ENCODE data around the gene STK32A. TPM values are rescaled to one million over a fixed set of nuclear protein-coding genes. Genes with fewer than 3 reads are reported as not detected.
A peak's percentile ranks its signal among the peaks of the same experiment; 100 is the strongest.
"Not testable (repeated sequence)": the region's sequence is repeated elsewhere in the genome, so short reads cannot be mapped to it uniquely, and the experiment has no call there.

The STK32A gene
- total RNA-seq, 2 donors from 2014 or later, result 6.6 to 9.1 TPM

DNA sequence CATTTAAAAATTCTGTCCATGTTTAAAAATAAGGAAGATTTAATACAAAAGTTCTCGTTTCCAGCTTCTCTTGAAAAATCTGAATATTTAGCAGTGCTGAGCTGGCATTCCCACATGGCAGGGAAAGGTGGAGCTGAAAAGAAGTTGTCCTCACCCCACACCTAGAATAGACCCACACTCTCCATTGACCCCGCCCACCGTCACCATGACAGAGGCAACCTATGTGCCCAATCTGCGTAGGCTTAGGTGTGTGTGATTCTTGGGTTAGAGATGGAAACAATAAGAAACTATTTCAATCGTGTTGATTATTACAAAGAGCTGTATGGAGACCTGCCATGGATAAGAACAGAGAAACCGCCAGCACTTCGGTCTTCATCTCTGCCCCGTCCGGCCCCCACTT lies 8.9 kb upstream of the STK32A start:
- no peaks in the 10 kb centered on the region for H3K4me1 ChIP-seq
- intact Hi-C loops (cut with DNase I), result loop anchor here (10.0 kb wide), 1 partner anchor 169 kb away; no protein-coding TSS in a partner anchor
- TF ChIP-seq POLR2A (IDR thresholded peaks at IDR 0.05), result no peak
- TF ChIP-seq, protein P1, sequence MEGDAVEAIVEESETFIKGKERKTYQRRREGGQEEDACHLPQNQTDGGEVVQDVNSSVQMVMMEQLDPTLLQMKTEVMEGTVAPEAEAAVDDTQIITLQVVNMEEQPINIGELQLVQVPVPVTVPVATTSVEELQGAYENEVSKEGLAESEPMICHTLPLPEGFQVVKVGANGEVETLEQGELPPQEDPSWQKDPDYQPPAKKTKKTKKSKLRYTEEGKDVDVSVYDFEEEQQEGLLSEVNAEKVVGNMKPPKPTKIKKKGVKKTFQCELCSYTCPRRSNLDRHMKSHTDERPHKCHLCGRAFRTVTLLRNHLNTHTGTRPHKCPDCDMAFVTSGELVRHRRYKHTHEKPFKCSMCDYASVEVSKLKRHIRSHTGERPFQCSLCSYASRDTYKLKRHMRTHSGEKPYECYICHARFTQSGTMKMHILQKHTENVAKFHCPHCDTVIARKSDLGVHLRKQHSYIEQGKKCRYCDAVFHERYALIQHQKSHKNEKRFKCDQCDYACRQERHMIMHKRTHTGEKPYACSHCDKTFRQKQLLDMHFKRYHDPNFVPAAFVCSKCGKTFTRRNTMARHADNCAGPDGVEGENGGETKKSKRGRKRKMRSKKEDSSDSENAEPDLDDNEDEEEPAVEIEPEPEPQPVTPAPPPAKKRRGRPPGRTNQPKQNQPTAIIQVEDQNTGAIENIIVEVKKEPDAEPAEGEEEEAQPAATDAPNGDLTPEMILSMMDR (IDR thresholded peaks at IDR 0.05), result no peak
- no peak for DNase-seq
- H3K36me3 ChIP-seq (replicated peaks in 1 of 2; ENCODE audit: insufficient read depth in 1 of 2, low read depth in 2 of 2), result no peaks in the 10 kb centered on the region
- H3K4me3 ChIP-seq, result no peak overlapping the region
- no peaks in the 10 kb centered on the region for H3K27me3 ChIP-seq
- no peaks in the 10 kb centered on the region for H3K9me3 ChIP-seq
- no peak overlapping the region for H3K27ac ChIP-seq
- WGBS, 2 donors, result 91 to 93% methylated on average over 9 of the region's 9 CpGs
- no peak for ATAC-seq

GRCh38 chr5:147226512-147226911 lies 8.3 kb upstream of the STK32A start:
- ATAC-seq (no peak), DNase-seq (no peak)
- Histone ChIP-seq H3K9me3 (no peaks in the 10 kb centered on the region), H3K4me1 (no peaks in the 10 kb centered on the region), H3K36me3 (replicated peaks in 1 of 2; ENCODE audit: insufficient read depth in 1 of 2, low read depth in 2 of 2) (no peaks in the 10 kb centered on the region), H3K27me3 (no peaks in the 10 kb centered on the region), H3K27ac (no peak overlapping the region), H3K4me3 (no peak overlapping the region)
- WGBS, 2 donors, result 95% methylated on average over 15 of the region's 15 CpGs
- intact Hi-C loops (cut with DNase I), result loop anchor here (10.0 kb wide), 1 partner anchor 168 kb away; no protein-coding TSS in a partner anchor
- TF ChIP-seq POLR2A (IDR thresholded peaks at IDR 0.05), result no peak
- TF ChIP-seq, protein P1 (IDR thresholded peaks at IDR 0.05), result no peak

- H3K4me1 ChIP-seq, result peaks cover 13% of the 10 kb centered on the region
- H3K27me3 ChIP-seq, result no peaks in the 10 kb centered on the region
- TF ChIP-seq, protein P1 (IDR thresholded peaks at IDR 0.05), result no peak
- no peak for TF ChIP-seq POLR2A (IDR thresholded peaks at IDR 0.05)
- peak; percentile 58 for ATAC-seq
- intact Hi-C loops (cut with DNase I), result no loop called here
- peak in 3 of 4 donors; percentile 17 to 22 (median 19) for DNase-seq
- H3K9me3 ChIP-seq, result no peaks in the 10 kb centered on the region
- H3K4me3 ChIP-seq, result peak overlapping the region; percentile 68 to 70
- 2% methylated on average over 10 to 27 of the region's 32 CpGs for WGBS, 2 donors
- H3K36me3 ChIP-seq (replicated peaks in 1 of 2; ENCODE audit: insufficient read depth in 1 of 2, low read depth in 2 of 2), result no peaks in the 10 kb centered on the region
- peak overlapping the region; percentile 62 to 78 (median 66) for H3K27ac ChIP-seq
These were observed 494 bp upstream of the STK32A start for GRCh38 chr5:147234239-147234824.

- 67% methylated on average over 4 of the region's 4 CpGs for WGBS, 2 donors
- ATAC-seq, result no peak
These were observed 5.6 kb downstream of the STK32A start for GRCh38 chr5:147240266-147240985.

DNA sequence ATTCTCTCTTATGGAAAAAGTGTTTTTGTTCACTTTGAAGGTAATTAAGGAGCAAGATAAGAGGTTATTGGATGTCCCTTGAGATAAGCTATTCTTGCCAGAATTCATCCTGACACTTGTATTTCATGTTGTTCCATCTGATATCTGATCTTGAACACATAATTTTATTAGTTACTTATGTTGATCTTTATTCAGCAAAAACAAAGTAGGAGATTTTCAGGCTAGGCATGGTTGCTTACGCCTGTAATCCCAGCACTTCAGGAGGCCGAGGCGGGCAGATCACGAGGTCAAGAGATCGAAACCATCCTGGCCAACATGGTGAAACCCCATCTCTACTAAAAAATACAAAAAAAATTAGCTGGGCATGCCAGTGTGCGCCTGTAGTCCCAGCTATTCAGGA lies 8.4 kb downstream of the STK32A start:
- intact Hi-C loops (cut with DNase I), result not testable (repeated sequence)

More at GRCh38 chr5:147240266-147240985, 5.6 kb downstream of the STK32A start:
- Histone ChIP-seq H3K27me3 (no peaks in the 10 kb centered on the region), H3K27ac (no peak overlapping the region), H3K36me3 (replicated peaks in 1 of 2; ENCODE audit: insufficient read depth in 1 of 2, low read depth in 2 of 2) (no peaks in the 10 kb centered on the region), H3K9me3 (no peaks in the 10 kb centered on the region), H3K4me1 (peaks cover 18% of the 10 kb centered on the region), H3K4me3 (no peak overlapping the region)
- DNase-seq, result no peak
- TF ChIP-seq, protein P1 (IDR thresholded peaks at IDR 0.05), result no peak
- TF ChIP-seq POLR2A (IDR thresholded peaks at IDR 0.05), result no peak
- intact Hi-C loops (cut with DNase I), result no loop called here

More for the DNA sequence above, 8.4 kb downstream of the STK32A start:
- H3K27me3 ChIP-seq; H3K4me1 ChIP-seq; DNase-seq; H3K4me3 ChIP-seq; H3K9me3 ChIP-seq; H3K27ac ChIP-seq; H3K36me3 ChIP-seq (replicated peaks in 1 of 2; ENCODE audit: insufficient read depth in 1 of 2, low read depth in 2 of 2); ATAC-seq: not testable (repeated sequence)
- 88 to 98% methylated on average over 6 of the region's 6 CpGs for WGBS, 2 donors
